GM18508 (cell line): ENCODE data around the gene STIM1.
A peak's percentile ranks its signal among the peaks of the same experiment; 100 is the strongest.
"Not testable (repeated sequence)": the region's sequence is repeated elsewhere in the genome, so short reads cannot be mapped to it uniquely, and the experiment has no call there.

Experiments
- ATAC-seq: cut with Tn5 transposase; IDR thresholded peaks from one replicate; pipeline ENCODE4 v1.9.1; 2021; ENCODE audit warnings: moderate number of reproducible peaks; ENCODE audit not compliant: insufficient read depth, unreplicated experiment

Gene STIM1

DNA sequence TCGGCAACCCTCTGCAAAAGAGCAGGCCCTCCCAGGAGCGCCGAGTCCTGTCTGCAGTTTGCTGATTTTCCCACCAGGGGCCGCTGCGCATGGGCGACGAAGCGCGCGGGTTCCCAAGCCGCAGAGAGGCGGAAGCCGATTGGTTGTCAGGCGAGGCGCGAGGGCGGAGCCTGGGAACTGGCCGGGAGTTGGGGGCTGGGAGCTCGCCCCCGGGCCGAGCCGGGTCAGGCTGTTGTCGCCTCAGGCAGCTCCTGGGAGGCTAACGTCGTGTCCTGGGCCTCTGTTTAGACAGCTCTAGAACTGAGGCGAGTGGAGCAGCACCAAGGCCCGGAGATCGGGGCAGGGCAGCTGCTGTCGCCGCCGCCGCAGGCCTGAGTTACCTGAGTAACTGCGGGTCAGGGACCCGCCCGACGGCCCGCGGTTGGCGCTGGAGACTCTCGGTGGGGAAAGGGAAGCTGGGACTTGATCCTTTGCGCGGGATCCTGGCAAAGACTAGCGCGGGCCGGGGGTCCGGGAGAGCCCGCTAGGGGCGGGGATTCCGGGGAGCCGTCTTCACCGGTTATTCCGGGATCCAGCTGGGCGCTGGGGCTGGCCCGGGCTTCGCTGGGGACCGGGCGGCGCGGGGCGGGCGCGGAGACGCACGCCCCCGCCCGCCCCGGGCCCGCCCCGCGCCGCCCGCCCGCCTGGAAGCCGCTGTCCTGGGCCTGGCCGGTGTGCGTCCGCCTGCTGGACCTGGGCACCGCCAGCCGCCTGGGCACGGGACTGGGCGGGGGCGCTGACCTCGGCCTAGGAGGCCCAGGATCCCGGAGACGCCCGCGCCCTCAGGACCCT, at the start of gene STIM1:
TSS of gene STIM1 (plus strand) at position 688 of the 831 bp plus-strand sequence. CDS start 607 bp downstream, outside the sequence.
- ATAC-seq = peak; percentile 38

DNA sequence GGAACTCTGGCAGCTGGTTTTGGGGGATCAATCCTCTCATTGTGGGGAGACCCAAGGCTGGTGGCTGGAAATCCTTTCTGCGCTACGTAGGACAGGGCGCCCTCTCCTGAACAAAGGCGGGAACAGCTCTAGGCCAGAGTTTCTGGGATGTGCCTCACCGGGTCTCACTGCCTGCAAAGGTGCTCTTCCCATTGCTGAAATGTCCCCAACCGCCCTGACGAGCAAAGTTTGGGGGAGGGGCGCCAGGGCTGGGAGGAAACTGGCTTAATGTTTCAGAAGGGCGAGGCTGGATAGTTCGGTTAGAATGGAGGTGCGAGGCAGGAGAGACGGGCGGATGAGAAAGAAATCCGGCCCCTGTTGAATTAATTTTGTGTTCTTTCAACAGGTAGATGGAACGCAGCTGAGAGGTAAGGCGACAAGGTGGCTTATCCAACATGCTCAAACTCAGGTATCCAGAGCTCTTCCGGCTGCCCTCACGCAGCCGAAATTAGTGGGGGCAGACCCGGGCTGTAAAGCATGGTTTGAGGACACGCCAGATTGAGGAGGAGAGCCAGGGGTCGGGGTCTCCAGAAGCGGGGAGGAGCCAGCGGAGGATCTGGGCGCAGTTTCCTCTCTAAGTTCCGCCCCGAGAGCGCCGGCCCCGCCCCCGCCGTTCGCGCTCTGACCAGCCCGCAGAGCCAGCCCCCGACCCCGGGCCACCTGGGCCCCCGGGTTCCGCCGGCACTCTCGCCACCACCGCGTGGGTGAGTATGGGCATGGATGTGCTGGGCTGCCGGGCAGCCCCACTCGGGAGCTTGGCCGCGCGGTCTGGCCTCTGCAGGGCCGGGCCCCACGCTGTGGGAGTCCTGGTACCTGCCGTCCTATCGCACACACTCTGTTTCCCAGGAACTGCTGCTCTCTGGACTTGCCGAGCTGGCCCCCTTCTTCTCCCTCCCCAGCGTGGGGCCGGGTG, 47.3 kb upstream of the STIM1 start, which contains the start of gene PGAP2:
TSS of gene PGAP2 (plus strand) at position 652 of the 952 bp plus-strand sequence. CDS start 2,700 bp downstream, outside the sequence.
- ATAC-seq = no peak

DNA sequence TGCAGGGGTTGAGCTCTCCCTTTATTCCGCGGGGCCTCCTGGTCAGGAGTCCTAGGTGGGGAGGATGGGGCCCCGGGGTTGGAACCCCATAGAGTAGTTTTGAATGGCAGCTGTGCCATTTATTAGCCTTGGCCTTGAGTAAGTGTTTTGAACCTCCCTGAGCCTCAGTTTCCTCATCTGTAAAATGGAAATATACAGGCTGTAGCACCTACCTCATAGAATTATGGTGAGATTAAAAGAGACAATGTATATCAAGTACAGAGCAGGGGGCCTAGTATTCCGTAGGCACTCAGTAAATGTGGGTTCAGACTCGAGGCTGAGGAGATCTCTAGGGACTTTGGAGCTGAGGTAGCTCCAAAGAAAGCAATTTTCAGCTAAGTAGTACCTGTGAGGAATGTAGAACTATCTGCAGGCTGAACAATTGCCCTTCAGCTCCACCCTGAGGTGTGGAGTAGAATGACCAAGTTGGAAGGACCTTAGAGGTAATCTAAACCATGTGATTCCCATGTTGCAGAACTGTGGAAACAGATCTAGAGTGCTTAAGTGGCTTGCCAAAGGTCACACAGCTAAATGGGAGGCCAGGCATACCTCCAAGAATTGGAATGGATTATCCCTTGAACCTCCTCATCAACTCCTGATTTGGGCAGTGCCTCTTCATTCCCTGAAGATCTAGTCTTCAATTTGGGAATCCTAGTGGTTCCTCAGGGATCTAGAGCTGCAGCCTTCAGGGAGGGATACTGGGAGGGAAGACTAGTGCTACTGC, 46.4 kb upstream of the STIM1 start:
- ATAC-seq = no peak

DNA sequence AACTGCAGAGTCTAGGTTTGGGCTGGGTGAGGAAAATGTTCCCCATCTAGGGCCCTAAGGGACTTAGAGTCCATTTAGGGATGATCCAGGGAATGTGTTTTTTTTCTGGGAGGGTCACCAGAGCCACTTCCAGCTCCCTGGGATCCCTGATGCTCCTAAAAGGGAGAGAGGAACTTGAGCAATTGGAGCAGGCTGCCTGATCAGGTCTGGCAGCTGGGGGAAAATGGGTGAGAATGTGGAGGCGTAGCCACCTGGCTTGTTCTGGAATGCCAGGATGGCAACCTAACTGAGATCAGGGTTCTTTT, 45.9 kb upstream of the STIM1 start:
- ATAC-seq = no peak

DNA sequence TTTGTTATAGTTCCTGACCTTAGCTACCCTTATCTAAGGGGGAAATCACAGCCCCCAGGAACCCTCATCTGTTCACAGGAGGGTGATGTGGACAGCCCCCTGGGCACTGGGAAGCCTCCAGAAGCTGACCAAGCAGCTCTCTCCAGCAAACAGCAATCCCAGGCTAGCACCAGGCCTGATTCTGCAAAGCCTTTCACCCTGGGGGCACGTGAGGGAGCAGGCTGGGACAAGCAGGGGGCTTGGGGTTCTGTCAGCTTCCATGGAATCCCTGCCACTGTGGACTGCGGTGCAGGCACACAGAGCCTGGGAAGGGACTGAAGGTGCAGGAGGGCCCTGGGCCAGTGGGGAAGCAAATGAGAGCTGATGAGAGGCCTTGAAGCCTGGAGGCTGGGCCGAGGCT, 45.0 kb upstream of the STIM1 start:
- ATAC-seq = no peak

DNA sequence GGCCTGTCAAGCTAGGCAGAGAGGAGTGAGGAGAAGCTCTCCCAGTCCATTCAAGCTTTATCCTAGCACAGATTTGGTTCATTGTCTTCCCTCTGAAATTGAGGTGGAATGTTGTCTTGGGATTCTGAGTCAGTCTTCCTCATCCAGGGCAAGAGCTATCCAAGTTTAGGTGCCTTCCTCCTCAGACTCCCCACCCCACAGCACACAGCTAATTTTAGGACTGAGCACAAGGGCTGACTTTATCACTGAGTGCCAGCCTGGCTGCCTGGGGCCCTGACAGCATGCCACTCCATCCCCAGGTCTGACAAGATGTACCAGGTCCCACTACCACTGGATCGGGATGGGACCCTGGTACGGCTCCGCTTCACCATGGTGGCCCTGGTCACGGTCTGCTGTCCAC, 44.5 kb upstream of the STIM1 start:
- ATAC-seq = no peak

DNA sequence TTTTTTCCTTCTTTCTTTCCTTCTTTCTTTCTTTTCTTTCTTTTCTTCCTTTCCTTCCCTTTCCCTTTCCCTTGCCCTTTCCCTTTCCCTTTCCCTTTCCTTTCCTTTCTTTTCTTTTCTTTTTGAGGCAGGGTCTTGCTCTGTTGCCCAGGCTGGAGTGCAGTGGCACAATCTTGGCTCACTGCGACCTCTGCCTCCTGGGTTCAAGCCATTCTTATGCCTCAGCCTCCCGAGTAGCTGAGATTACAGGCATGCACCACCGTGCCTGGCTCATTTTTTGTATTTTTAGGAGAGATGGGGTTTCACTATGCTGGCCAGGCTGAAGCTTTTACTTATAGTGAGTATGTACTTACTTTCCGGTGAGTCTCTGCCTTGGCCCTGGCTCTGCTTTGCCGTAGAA, 40.6 kb upstream of the STIM1 start:
- not testable (repeated sequence) for ATAC-seq

DNA sequence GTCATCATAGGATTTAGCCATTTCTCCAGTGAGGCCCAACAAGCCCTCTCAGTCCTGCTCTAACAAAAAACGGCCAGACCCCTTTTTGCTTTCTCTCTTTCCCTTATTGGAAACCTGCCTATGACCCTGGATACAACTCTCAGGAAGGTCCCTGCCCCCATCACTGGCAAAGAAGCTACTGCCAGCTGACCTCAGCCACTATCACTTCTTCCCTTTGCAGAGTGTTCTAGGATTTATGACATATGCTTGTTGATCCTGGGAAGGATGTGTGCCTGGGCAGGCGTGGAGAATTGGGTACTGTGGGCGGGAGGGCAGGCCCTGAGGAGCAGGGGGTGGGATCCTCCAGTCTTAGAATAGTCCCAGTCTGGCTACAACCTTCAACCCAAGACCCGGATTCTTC, 39.6 kb upstream of the STIM1 start:
- ATAC-seq = no peak

DNA sequence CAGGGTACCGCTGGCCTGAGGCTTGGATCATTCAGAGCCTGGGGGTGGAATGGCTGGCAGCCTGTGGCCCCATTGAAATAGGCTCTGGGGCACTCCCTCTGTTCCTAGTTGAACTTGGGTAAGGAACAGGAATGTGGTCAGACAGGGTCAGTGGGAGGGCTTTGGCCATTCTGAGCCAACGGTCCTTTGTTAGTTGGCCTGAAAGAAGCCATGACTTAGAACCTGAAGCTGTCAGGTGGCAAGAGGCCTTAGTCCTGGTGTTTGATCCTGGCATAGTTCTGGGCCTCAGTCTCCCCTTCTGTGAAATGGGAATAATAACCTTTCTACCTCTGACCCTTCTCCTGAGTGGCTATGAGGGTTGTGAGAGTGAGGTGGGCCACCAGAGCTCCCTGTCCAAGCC, 38.8 kb upstream of the STIM1 start:
- ATAC-seq = no peak

DNA sequence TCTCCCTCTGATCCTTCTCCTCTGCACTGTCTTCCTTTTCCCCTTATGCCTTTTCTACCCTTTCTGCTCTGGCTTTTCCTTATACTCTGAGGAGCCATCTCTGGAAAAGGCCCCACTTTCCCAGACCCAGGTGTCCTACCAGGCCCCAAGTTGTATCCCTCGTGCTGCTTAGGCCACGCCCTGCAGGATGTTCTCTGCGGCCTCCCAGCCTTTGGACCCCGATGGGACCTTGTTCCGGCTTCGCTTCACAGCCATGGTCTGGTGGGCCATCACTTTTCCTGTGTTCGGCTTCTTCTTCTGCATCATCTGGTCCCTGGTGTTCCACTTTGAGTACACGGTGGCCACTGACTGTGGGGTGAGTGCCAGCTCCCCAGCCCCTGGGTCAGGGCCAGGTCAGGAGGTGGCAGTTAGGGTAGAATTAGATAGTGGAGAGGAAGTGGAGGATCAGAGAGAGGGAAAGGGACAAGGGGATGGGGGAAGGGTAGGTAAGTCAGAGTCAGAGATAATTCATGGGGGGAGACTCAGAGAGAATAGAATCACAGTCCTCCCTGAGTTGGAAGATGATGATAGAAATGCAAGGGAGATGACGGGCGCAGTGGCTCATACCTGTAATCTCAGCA, 38.2 kb upstream of the STIM1 start:
- ATAC-seq = no peak

DNA sequence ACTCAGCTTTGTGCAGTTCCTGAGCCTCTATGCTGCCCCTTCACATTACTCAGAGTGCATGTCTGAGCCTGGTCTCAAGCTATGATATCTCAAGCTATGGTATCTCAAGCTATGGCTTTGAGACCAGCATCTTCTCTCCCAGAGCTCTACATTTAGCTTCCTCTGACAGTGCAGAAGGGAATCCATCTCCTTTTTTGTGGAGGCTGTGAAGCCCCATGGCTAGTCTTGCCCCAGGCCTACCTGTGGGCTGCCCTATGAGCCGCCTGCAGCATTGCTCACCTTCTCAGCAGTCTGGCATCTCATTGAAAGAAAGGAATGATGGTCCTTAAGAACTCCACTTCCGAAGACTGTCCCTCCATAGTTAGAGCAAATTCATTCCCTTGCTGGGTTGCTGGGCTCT, 34.5 kb upstream of the STIM1 start:
- no peak for ATAC-seq

DNA sequence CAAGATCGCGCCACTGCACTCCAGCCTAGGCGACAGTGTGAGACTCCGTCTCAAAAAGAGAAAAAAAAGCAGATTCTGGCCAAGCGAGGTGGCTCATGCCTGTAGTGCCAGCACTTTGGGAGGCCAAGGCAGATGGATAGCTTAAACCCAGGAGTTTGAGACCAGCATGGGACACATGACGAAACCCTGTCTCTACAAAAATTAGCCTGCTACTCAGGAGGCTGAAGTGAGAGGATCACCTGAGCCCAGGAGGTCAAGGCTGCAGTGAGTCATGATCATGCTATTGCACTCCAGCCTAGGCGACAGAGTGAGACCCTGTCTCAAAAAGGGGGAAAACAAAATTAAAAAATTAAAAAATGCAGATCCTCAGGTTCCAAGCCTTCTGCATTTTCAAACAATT, 33.2 kb upstream of the STIM1 start:
- no peak for ATAC-seq

DNA sequence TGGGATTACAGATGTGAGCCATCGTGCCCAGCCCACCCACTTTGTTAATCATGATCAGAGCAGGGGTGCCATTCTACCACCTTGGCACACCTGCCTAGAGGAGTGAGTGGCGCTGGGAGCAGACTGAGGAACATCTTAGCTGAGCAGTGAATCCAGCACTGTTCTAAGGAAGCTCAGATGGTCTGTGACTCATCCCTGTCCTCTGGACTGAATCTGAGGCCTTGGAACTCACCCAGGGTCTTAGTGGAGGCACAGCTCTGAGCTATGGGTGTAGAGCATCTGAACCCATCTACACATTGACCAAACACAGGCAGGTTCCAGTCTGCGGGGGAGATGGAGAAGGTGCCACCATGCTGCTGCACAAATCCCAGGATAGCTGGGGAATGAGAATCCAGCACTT, 32.2 kb upstream of the STIM1 start:
- ATAC-seq = no peak

DNA sequence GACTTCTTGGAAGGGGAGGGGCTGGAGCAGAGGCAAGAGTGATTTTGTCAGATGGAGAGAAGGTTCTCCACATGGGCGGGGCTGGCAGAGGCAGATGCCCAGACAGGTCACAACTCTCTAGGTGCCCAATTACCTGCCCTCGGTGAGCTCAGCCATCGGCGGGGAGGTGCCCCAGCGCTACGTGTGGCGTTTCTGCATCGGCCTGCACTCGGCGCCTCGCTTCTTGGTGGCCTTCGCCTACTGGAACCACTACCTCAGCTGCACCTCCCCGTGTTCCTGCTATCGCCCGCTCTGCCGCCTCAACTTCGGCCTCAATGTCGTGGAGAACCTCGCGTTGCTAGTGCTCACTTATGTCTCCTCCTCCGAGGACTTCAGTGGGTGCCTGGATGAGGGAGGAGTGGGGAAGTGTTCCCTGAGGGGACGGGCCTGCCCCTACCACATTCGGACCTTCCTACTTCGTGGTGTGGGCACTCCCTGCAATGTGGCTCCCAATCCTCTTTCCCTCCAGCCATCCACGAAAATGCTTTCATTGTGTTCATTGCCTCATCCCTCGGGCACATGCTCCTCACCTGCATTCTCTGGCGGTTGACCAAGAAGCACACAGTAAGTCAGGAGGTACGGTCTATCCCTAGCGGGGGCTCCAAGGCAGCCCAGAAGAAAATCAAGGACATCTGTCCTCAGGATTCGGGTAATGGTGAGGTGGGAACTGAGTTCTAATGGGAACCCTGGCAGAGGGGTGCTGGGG, 31.5 kb upstream of the STIM1 start:
- ATAC-seq = no peak

DNA sequence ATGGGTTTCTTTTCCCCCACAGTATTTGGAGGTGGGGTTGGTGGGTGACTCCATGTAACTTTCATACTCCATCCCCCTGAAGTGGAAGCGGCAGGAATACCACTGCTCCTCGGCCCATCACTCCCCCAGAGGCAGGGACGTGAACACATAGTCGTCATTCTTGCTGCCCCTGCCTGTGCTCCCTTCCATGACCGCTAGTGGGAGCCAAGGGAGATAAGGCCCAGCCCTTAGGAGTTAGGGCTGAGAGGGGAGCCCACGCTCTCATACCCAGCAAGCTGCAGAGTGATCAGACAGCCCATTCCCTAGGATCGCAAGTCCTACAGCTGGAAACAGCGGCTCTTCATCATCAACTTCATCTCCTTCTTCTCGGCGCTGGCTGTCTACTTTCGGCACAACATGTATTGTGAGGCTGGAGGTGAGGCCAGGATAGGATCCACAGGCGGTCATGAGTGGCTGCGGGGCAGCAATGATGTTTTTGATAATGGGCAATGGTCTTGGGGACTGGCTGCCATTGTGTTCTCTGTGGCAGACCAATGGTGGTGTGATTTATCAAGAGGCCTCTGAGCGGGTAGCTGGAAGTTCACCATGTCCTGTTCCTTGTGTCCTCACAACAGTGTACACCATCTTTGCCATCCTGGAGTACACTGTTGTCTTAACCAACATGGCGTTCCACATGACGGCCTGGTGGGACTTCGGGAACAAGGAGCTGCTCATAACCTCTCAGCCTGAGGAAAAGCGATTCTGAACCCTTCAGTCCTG, 30.6 kb upstream of the STIM1 start:
- peak; percentile 61 for ATAC-seq

DNA sequence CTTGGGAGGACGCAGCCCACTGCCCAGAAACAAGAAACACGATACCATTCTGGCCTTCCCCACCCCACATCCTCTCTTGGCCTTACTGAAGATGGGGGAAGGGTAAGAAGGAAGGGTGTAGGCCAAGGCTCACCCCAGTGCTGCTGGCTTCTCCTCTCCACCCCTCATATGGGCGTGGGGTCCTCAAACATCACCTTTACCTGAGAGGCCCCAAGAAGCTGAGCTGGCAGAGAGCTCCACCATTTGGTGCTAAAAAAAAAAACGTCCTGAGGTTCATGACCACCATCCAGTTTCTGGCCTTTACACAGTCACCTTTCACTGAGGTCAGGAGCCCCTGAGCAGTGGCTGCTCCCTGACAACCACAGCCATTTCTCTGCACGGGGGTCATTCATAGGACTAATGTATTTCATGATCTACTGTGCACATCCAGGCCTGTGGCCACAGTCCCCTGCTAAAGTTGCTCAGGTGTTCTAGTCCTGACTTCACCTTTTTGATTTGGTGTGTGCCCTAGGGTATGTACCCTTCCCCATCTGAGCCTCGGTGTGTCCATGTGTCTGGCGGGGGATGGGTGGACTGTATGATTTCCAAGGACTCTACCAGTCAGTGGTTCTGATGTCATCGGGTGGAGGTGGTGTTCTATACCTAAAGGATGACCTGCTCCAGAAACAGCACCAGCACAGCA, 29.9 kb upstream of the STIM1 start:
- ATAC-seq = no peak

DNA sequence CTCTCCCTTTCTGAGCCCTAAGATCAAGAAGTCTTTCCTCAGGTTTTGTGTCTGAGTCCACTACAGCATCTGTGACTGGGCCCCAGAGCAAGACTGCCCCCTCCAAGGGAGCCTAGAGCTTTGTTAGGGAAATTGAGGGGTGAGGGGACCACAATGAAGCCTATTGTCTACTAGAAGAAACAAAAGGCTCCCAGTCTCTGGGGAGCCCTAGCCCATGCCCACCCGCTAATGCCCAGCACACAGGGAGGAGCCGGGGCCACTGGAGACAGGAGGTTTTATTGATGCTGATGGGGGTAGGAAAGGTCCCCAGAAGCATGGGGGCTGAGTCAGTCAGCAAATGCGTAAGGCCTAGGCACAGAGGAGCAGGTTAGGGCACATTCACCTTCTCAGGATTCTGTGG, 28.7 kb upstream of the STIM1 start:
- no peak for ATAC-seq
